GM18520 (cell line): ENCODE measurements around the gene RNU6-9.

Source experiments
- ATAC-seq: cut with Tn5 transposase; IDR thresholded peaks from one replicate; pipeline ENCODE4 v1.9.1; 2021; ENCODE audit not compliant: unreplicated experiment

The RNU6-9 gene

GRCh38 chr19:931860-932647 lies 38.8 kb downstream of the RNU6-9 start:
- ATAC-seq = no peak

- ATAC-seq = no peak
Observed at GRCh38 chr19:932648-933552, 39.6 kb downstream of the RNU6-9 start.

- no peak for ATAC-seq
Observed at GRCh38 chr19:933553-933882, 40.2 kb downstream of the RNU6-9 start.

- no peak for ATAC-seq
Observed at GRCh38 chr19:934197-934840, 41.0 kb downstream of the RNU6-9 start.

- no peak for ATAC-seq
Observed at GRCh38 chr19:934865-935479, 41.7 kb downstream of the RNU6-9 start.

- ATAC-seq = no peak
Observed at GRCh38 chr19:936175-936546, 42.9 kb downstream of the RNU6-9 start.

- ATAC-seq = no peak
Observed at GRCh38 chr19:937259-937694, 44.0 kb downstream of the RNU6-9 start.

GRCh38 chr19:938233-938923 lies 45.1 kb downstream of the RNU6-9 start:
- no peak for ATAC-seq

- ATAC-seq = no peak
Observed at GRCh38 chr19:939439-939838, 46.2 kb downstream of the RNU6-9 start.

- ATAC-seq = no peak
Observed at GRCh38 chr19:939922-940321, 46.6 kb downstream of the RNU6-9 start.

- ATAC-seq = peak; percentile 48
Observed at GRCh38 chr19:940591-941291, 47.5 kb downstream of the RNU6-9 start.

GRCh38 chr19:941292-942132 lies 48.2 kb downstream of the RNU6-9 start:
- no peak for ATAC-seq

GRCh38 chr19:942133-942645 lies 48.9 kb downstream of the RNU6-9 start:
- ATAC-seq = no peak
